ENCODE measurements around the gene CAMK4. TPM values are rescaled to one million over a fixed set of nuclear protein-coding genes. Genes with fewer than 3 reads are reported as not detected.

The CAMK4 gene
- total and polyA plus RNA-seq, 10 donors, result 0.90 to 22.3 (median 12.6) TPM

GRCh38 chr5:111321376-111321775 lies 97.2 kb downstream of the CAMK4 start:
- Histone ChIP-seq H3K27me3 (replicated peaks in 1 of 7) (no peaks in the 10 kb centered on the region), H3K4me3 (no peak overlapping the region), H3K9me3 (peaks cover 0 to 27% (median 13%) of the 10 kb centered on the region in 8 donors), H3K36me3 (no peaks in the 10 kb centered on the region), H3K4me1 (no peaks in the 10 kb centered on the region), H3K27ac (no peak overlapping the region)
- intact Hi-C loops (cut with DNase I; ENCODE audit: low total_unique reads), result no loop called here
- DNase-seq, result no peak
- TF ChIP-seq POLR2AphosphoS5 (IDR thresholded peaks at IDR 0.05) (no peak), POLR2A (IDR thresholded peaks at IDR 0.05) (no peak)
- TF ChIP-seq, protein P1, sequence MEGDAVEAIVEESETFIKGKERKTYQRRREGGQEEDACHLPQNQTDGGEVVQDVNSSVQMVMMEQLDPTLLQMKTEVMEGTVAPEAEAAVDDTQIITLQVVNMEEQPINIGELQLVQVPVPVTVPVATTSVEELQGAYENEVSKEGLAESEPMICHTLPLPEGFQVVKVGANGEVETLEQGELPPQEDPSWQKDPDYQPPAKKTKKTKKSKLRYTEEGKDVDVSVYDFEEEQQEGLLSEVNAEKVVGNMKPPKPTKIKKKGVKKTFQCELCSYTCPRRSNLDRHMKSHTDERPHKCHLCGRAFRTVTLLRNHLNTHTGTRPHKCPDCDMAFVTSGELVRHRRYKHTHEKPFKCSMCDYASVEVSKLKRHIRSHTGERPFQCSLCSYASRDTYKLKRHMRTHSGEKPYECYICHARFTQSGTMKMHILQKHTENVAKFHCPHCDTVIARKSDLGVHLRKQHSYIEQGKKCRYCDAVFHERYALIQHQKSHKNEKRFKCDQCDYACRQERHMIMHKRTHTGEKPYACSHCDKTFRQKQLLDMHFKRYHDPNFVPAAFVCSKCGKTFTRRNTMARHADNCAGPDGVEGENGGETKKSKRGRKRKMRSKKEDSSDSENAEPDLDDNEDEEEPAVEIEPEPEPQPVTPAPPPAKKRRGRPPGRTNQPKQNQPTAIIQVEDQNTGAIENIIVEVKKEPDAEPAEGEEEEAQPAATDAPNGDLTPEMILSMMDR (IDR thresholded peaks at IDR 0.05 in 8 of 11, conservative IDR thresholded peaks at IDR 0.05 in 3 of 11), result no peak

DNA sequence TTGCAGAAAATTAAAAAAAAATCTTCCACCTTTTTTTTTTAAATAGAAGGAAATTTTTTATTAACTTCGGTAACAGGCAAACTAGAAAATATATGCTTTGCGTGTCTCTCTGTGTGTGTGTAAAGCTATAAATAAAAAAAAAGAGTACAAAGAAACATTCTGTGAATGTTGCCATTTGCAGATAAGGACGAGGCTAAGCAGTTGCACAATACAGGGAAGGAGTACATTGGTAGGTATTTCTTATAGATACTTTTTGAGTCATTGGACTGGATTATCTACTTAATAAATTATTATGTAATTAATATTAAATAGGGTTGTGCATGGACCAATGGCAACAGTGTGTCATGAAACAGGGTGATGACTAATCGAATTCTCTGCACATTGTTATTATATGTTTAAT lies 102.4 kb downstream of the CAMK4 start:
- TF ChIP-seq POLR2AphosphoS5 (IDR thresholded peaks at IDR 0.05), result no peak
- TF ChIP-seq, protein P1 (IDR thresholded peaks at IDR 0.05 in 8 of 11, conservative IDR thresholded peaks at IDR 0.05 in 3 of 11), result no peak
- no peak for TF ChIP-seq POLR2A (IDR thresholded peaks at IDR 0.05)

GRCh38 chr5:111337133-111337532 lies 112.9 kb downstream of the CAMK4 start:
- Histone ChIP-seq H3K27me3 (replicated peaks in 1 of 7) (no peaks in the 10 kb centered on the region), H3K36me3 (no peaks in the 10 kb centered on the region), H3K9me3 (no peaks in the 10 kb centered on the region), H3K27ac (no peak overlapping the region), H3K4me3 (no peak overlapping the region), H3K4me1 (no peaks in the 10 kb centered on the region)
- DNase-seq, result no peak
- no peak for TF ChIP-seq POLR2A (IDR thresholded peaks at IDR 0.05)
- TF ChIP-seq POLR2AphosphoS5 (IDR thresholded peaks at IDR 0.05), result no peak
- TF ChIP-seq, protein P1 (IDR thresholded peaks at IDR 0.05 in 8 of 11, conservative IDR thresholded peaks at IDR 0.05 in 3 of 11), result no peak
- intact Hi-C loops (cut with DNase I; ENCODE audit: low total_unique reads), result no loop called here
- 85 to 91% (median 87%) methylated on average over 1 of the region's 1 CpG for WGBS, 5 donors

More for the DNA sequence above, 102.4 kb downstream of the CAMK4 start:
- Histone ChIP-seq H3K4me3 (no peak overlapping the region), H3K9me3 (peaks cover 0 to 48% (median 24%) of the 10 kb centered on the region in 8 donors), H3K27me3 (replicated peaks in 1 of 7) (no peaks in the 10 kb centered on the region), H3K4me1 (no peaks in the 10 kb centered on the region), H3K27ac (no peak overlapping the region), H3K36me3 (no peaks in the 10 kb centered on the region)
- intact Hi-C loops (cut with DNase I; ENCODE audit: low total_unique reads), result no loop called here
- 87 to 96% (median 91%) methylated on average over 4 of the region's 4 CpGs for WGBS, 5 donors
- no peak for DNase-seq

GRCh38 chr5:111337688-111338087 lies 113.5 kb downstream of the CAMK4 start:
- DNase-seq, result no peak
- Histone ChIP-seq H3K27me3 (replicated peaks in 1 of 7) (no peaks in the 10 kb centered on the region), H3K9me3 (no peaks in the 10 kb centered on the region), H3K36me3 (no peaks in the 10 kb centered on the region), H3K4me1 (no peaks in the 10 kb centered on the region), H3K27ac (no peak overlapping the region), H3K4me3 (no peak overlapping the region)
- 33 to 41% (median 39%) methylated on average over 2 of the region's 2 CpGs for WGBS, 5 donors
- no peak for TF ChIP-seq POLR2A (IDR thresholded peaks at IDR 0.05)
- TF ChIP-seq POLR2AphosphoS5 (IDR thresholded peaks at IDR 0.05), result no peak
- intact Hi-C loops (cut with DNase I; ENCODE audit: low total_unique reads), result no loop called here

DNA sequence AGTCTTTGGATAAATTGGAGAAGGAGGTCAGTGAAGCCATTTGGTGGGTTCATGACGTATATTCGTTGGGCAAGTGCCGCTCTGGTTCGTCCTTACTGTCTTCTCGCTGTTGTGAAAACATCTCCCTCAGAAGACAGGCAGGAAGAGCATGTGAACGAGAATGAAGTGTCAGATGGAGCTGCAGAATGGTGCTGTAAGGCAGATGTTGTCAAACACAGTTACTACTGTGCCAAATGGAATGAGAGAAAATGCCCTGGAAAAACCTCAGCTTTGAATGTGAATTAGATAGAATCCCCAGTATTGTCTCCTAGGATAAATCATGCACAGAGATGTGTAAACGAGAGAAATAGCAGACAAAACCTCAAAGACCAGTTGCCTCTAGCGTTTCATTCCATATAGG lies 121.5 kb downstream of the CAMK4 start:
- 63 to 67% (median 65%) methylated on average over 8 of the region's 8 CpGs for WGBS, 5 donors
- no peak for DNase-seq

More for the DNA sequence above, 121.5 kb downstream of the CAMK4 start:
- Histone ChIP-seq H3K36me3 (no peaks in the 10 kb centered on the region), H3K27me3 (replicated peaks in 1 of 7) (no peaks in the 10 kb centered on the region), H3K4me3 (no peak overlapping the region), H3K4me1 (no peaks in the 10 kb centered on the region), H3K9me3 (no peaks in the 10 kb centered on the region), H3K27ac (no peak overlapping the region)
- intact Hi-C loops (cut with DNase I; ENCODE audit: low total_unique reads), result no loop called here
- TF ChIP-seq, protein P1 (IDR thresholded peaks at IDR 0.05 in 8 of 11, conservative IDR thresholded peaks at IDR 0.05 in 3 of 11), result no peak
- no peak for TF ChIP-seq POLR2AphosphoS5 (IDR thresholded peaks at IDR 0.05)
- TF ChIP-seq POLR2A (IDR thresholded peaks at IDR 0.05), result no peak
